Vagina (tissue), 2 donors: Measurements from ENCODE around the gene ORAI2. TPM values are rescaled to one million over a fixed set of nuclear protein-coding genes. Genes with fewer than 3 reads are reported as not detected.

Experiments
- DNase-seq, 2 donors: peaks; one replicate each; pipeline ENCODE4 v3.0.0-alpha.2; 2017; ENCODE audit errors: extremely low spot score in 2 of 2
- H3K27ac ChIP-seq: fragments of 200-600 bp; sonication (generic); one replicate; pipeline ENCODE4 v1.5.1; 2019
- H3K27me3 ChIP-seq: fragments of 200-600 bp; sonication (generic); one replicate; pipeline ENCODE4 v1.5.1; 2019
- H3K36me3 ChIP-seq, 2 donors: fragments of 200-600 bp; sonication (generic); one replicate each; pipeline ENCODE4 v1.5.1; 2017 to 2019
- H3K4me1 ChIP-seq: fragments of 200-600 bp; sonication (generic); one replicate; pipeline ENCODE4 v1.5.1; 2019
- H3K4me3 ChIP-seq, 2 donors: fragments of 200-600 bp; sonication (generic); 1 replicate in 1 of 2; 2 replicates in 1 of 2; pipeline ENCODE4 v1.5.1; 2016 to 2019
- H3K9me3 ChIP-seq: fragments of 200-600 bp; sonication (generic); one replicate; pipeline ENCODE4 v1.5.1; 2019
- CTCF ChIP-seq, 3 experiments: fragments of 450-650 bp in 2 of 3; fragments of 200-600 bp in 1 of 3; sonication (generic) in 1 of 3; IDR thresholded peaks; one replicate each; pipeline ENCODE4 v1.5.1; 2017 to 2019; ENCODE audit warnings: antibody characterized with exemption in 3 of 3, mild to moderate bottlenecking in 2 of 3, moderate library complexity in 2 of 3
- POLR2A ChIP-seq, 2 donors: fragments of 450-650 bp; IDR thresholded peaks; one replicate each; pipeline ENCODE4 v1.6.1; 2017; ENCODE audit warnings: antibody characterized with exemption in 2 of 2, mild to moderate bottlenecking in 2 of 2, moderate library complexity in 2 of 2
- POLR2AphosphoS5 ChIP-seq, 2 donors: sonication (generic); formaldehyde crosslinking; IDR thresholded peaks; one replicate each; pipeline ENCODE4 v1.9.0; 2017; ENCODE audit warnings: antibody characterized with exemption in 2 of 2, mild to moderate bottlenecking in 2 of 2, low read depth in 1 of 2; ENCODE audit not compliant: insufficient read depth in 1 of 2
- intact Hi-C: fragments of 100-400 bp; cut with DNase I; formaldehyde crosslinking; loops from one replicate; pipeline ENCODE4 v1.15.1; 2023
- total RNA-seq: library from RNA; depleted of rRNA; stranded (reverse); fragments of >200 nt; gene quantifications from one replicate; pipeline ENCODE4 v1.2.3, GENCODE V29; 2016

ORAI2 gene
- total RNA-seq, 1 donor from 2014 or later: 15.5 TPM

DNA sequence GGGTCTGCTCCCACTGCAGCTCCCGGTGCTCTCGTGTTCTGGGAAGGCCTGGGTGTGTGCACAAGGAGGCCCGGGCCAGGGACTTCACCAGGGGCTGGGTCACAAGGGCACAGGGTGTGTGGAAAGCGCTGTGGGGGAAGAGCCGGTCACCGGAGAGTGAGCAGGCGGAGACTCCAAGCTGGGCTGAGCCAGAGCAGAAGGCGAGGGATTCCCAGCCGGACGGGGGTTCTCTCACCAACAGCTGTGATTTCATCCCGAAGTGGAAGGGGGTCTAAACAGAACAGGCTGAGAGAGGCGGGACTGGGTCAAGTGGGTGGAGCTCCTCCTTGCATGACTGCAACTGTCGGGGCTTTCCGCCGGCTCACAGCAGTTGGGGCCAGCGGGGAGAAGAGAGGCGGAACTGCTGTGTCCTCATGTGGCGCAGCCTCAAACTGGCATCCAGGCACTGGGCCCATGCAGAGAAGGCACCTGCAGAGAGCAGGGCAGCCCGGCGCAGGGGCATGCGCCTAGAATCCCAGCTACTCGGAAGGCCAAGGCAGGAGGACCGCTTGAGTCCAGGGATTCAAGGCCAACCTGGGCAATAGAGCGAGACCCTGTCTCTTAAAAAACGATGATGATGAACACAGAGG, 7.6 kb upstream of the ORAI2 start:
- intact Hi-C loops: no loop called here
- Histone ChIP-seq H3K4me3 (no peak overlapping the region), H3K4me1 (peaks cover 9% of the 10 kb centered on the region)

DNA sequence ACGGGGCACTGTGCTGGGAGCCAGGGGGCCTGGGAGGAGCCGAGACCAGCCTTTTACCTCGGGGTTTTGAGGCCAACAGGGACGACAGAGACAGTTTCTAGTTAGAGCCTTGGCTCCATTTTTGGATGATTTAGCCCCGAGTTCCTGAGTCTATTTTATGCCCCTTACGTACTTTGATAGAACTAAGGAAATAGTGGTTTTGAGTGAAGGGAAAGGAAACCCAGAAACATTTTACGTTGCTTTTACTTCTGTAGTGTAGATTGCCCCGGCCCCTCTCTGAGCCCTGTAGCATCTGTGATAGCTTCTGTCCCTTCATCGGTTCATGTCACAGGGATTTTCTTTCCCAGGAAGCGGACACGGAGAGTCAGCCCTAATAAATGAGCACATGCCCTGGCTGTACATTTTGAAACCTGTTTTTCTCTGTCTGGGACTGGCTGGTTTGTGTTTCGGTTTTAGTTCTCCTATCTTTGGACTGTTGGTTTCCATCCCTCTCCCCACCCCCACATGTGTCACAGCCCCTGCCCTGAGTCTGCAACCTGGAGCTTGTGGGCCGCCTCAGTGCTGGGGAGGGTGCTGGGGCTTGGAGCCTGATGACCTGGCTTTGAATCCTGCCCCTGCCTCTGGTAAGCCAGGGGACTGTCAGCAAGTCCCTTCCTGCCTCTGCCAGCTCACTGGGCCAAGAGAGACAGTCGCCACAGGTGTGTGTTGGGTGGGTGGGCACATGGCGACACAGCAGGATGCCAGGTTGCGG, 6.9 kb upstream of the ORAI2 start:
- H3K36me3 ChIP-seq: peaks cover 3 to 30% of the 10 kb centered on the region in 2 donors
- DNase-seq: no peak
- H3K9me3 ChIP-seq: no peaks in the 10 kb centered on the region
- no peak overlapping the region for H3K4me3 ChIP-seq
- H3K27ac ChIP-seq: peak overlapping the region; percentile 42
- intact Hi-C loops: no loop called here
- no peaks in the 10 kb centered on the region for H3K27me3 ChIP-seq
- H3K4me1 ChIP-seq: peaks cover 16% of the 10 kb centered on the region
- TF ChIP-seq CTCF (IDR thresholded peaks at IDR 0.05) (no peak), POLR2A (IDR thresholded peaks at IDR 0.05) (no peak), POLR2AphosphoS5 (IDR thresholded peaks at IDR 0.05; ENCODE audit: insufficient read depth in 1 of 2, low read depth in 1 of 2) (no peak)

More for the DNA sequence above, 7.6 kb upstream of the ORAI2 start:
- peaks cover 3 to 37% of the 10 kb centered on the region in 2 donors for H3K36me3 ChIP-seq
- peak overlapping the region; percentile 42 for H3K27ac ChIP-seq
- DNase-seq: no peak
- H3K9me3 ChIP-seq: no peaks in the 10 kb centered on the region
- TF ChIP-seq POLR2AphosphoS5 (IDR thresholded peaks at IDR 0.05; ENCODE audit: insufficient read depth in 1 of 2, low read depth in 1 of 2): peak in 1 of 2 donors; percentile 43
- no peak for TF ChIP-seq CTCF (IDR thresholded peaks at IDR 0.05)
- H3K27me3 ChIP-seq: no peaks in the 10 kb centered on the region

GRCh38 chr7:102427019-102427405, 6.4 kb upstream of the ORAI2 start:
- Histone ChIP-seq H3K27ac (peak overlapping the region; percentile 42), H3K36me3 (peaks cover 3 to 28% of the 10 kb centered on the region in 2 donors), H3K27me3 (no peaks in the 10 kb centered on the region), H3K9me3 (no peaks in the 10 kb centered on the region), H3K4me1 (peaks cover 21% of the 10 kb centered on the region), H3K4me3 (no peak overlapping the region)
- no peak for DNase-seq
- intact Hi-C loops: no loop called here
- TF ChIP-seq CTCF (IDR thresholded peaks at IDR 0.05): no peak
- TF ChIP-seq POLR2AphosphoS5 (IDR thresholded peaks at IDR 0.05; ENCODE audit: insufficient read depth in 1 of 2, low read depth in 1 of 2): no peak
- no peak for TF ChIP-seq POLR2A (IDR thresholded peaks at IDR 0.05)

DNA sequence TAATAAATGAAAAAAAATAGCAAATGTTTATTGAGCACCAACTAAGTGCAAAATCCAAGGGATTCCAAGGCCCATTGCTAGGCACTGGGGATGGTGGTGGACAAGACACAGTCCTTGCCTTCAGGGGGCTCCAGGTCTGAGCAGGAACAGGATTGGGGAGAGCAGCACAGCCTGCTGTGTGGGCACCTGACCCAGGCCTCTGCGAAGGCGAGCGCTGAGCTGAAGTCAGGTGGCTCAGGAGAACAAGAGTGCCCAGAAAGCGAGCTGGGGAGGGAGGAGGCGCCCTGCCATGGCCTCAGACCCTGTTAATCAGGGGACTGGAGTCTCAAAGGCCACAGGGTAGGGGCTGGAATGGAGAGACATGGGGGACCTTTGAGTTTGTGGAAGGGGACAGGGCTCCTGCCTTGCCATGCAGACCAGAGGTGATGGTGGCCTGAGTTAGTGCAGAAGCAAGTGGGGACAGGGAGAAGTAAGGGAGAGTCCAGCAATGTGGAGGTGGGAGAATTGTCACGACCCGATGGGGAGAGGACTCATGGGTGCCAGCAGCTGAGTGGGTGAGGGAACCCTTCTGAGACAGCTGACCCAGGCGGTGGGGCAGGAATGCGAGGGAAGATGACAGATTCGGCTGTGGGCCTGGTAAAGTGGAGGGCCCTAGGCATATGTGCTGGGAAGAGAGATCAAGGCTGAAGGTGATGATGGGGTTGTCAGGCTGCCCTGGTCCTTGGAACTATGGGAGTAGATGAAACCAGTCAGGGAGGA, 4.1 kb upstream of the ORAI2 start:
- peaks cover 3 to 21% of the 10 kb centered on the region in 2 donors for H3K36me3 ChIP-seq
- no peaks in the 10 kb centered on the region for H3K9me3 ChIP-seq
- no peak for DNase-seq
- H3K27ac ChIP-seq: no peak overlapping the region
- peaks cover 41% of the 10 kb centered on the region for H3K4me1 ChIP-seq
- TF ChIP-seq POLR2AphosphoS5 (IDR thresholded peaks at IDR 0.05; ENCODE audit: insufficient read depth in 1 of 2, low read depth in 1 of 2): no peak
- no peak for TF ChIP-seq POLR2A (IDR thresholded peaks at IDR 0.05)
- TF ChIP-seq CTCF (IDR thresholded peaks at IDR 0.05): no peak
- no peaks in the 10 kb centered on the region for H3K27me3 ChIP-seq
- intact Hi-C loops: no loop called here
- H3K4me3 ChIP-seq: no peak overlapping the region
